Neural cell (in vitro differentiated cells): Measurements from ENCODE around the gene FAM124A. TPM values are rescaled to one million over a fixed set of nuclear protein-coding genes. Genes with fewer than 3 reads are reported as not detected.

Source experiments
- H2AFZ ChIP-seq: fragments of 200-600, 300-800 bp; sonication (generic), shearing (Covaris generic); 2 replicates; pipeline ENCODE4 v1.6.0; 2014; ENCODE audit warnings: low read depth, mild to moderate bottlenecking, antibody characterized with exemption, low read length, moderate library complexity
- H3F3A ChIP-seq: fragments of 200-600 bp; shearing (Covaris generic); 2 replicates; pipeline ENCODE4 v1.6.1; 2016; ENCODE audit warnings: mild to moderate bottlenecking, moderate library complexity, mixed read lengths, antibody characterized with exemption, low read length; ENCODE audit not compliant: insufficient read depth, poor library complexity, severe bottlenecking
- H3K27ac ChIP-seq: fragments of 200-600, 300-800 bp; sonication (generic), shearing (Covaris generic); 2 replicates; pipeline ENCODE4 v1.5.1; 2014; ENCODE audit warnings: mild to moderate bottlenecking, low read length, moderate library complexity
- H3K27me3 ChIP-seq: fragments of 300-800, 200-600 bp; sonication (generic), shearing (Covaris generic); 2 replicates; pipeline ENCODE4 v1.6.0; 2014; ENCODE audit warnings: mild to moderate bottlenecking, low read depth, low read length, moderate library complexity; ENCODE audit not compliant: insufficient read depth
- H3K36me3 ChIP-seq: fragments of 300-800, 200-600 bp; sonication (generic), shearing (Covaris generic); 2 replicates; pipeline ENCODE4 v1.5.1; 2014; ENCODE audit warnings: mild to moderate bottlenecking, antibody characterized with exemption, low read length, moderate library complexity; ENCODE audit not compliant: insufficient read depth
- H3K4me2 ChIP-seq: fragments of 300-800, 200-600 bp; sonication (generic), shearing (Covaris generic); 2 replicates; pipeline ENCODE4 v1.6.0; 2014; ENCODE audit warnings: mild to moderate bottlenecking, low read length
- H3K4me3 ChIP-seq: fragments of 300-800, 200-600 bp; sonication (generic), shearing (Covaris generic); 2 replicates; pipeline ENCODE4 v1.5.1; 2014; ENCODE audit warnings: mild to moderate bottlenecking, low read length, moderate library complexity
- H3K79me2 ChIP-seq: fragments of 200-600 bp; shearing (Covaris generic); replicated peaks from 2 replicates; pipeline ENCODE4 v1.6.0; 2014; ENCODE audit warnings: mild to moderate bottlenecking, low read length, moderate library complexity; ENCODE audit not compliant: insufficient read depth
- H3K9ac ChIP-seq: fragments of 300-800, 200-600 bp; sonication (generic), shearing (Covaris generic); 2 replicates; pipeline ENCODE4 v1.6.1; 2016; ENCODE audit warnings: mild to moderate bottlenecking, low read length, mixed read lengths
- H3K9me2 ChIP-seq: fragments of 200-600 bp; shearing (Covaris generic); 2 replicates; pipeline ENCODE4 v1.6.1; 2016; ENCODE audit warnings: mild to moderate bottlenecking, low read length, mixed read lengths; ENCODE audit not compliant: insufficient read depth
- H3K9me3 ChIP-seq: fragments of 200-600, 300-800 bp; sonication (generic), shearing (Covaris generic); 2 replicates; pipeline ENCODE4 v1.6.1; 2016; ENCODE audit warnings: mild to moderate bottlenecking, mixed run types, low read length, moderate library complexity, mixed read lengths
- H4K20me1 ChIP-seq: fragments of 200-600 bp; shearing (Covaris generic); 2 replicates; pipeline ENCODE4 v1.6.1; 2016; ENCODE audit warnings: mild to moderate bottlenecking, mixed run types; ENCODE audit not compliant: insufficient read depth
- CTCF ChIP-seq: fragments of 450-650 bp; IDR thresholded peaks from 2 replicates; pipeline ENCODE4 v1.5.1; 2014; ENCODE audit warnings: antibody characterized with exemption, mild to moderate bottlenecking, moderate library complexity; ENCODE audit not compliant: poor library complexity, severe bottlenecking
- EP300 ChIP-seq: fragments of 450-650 bp; conservative IDR thresholded peaks from 2 replicates; pipeline ENCODE4 v1.6.1; 2014; ENCODE audit warnings: antibody characterized with exemption, mild to moderate bottlenecking, moderate library complexity; ENCODE audit not compliant: poor library complexity, severe bottlenecking
- EZH2 ChIP-seq: fragments of 200-600, 300-800 bp; shearing (Covaris generic), sonication (generic); IDR thresholded peaks from 2 replicates; pipeline ENCODE4 v1.6.1; 2014; ENCODE audit warnings: antibody characterized with exemption, low read length, borderline replicate concordance, mild to moderate bottlenecking; ENCODE audit not compliant: insufficient read depth, poor library complexity, severe bottlenecking
- MXI1 ChIP-seq: fragments of 450-650 bp; conservative IDR thresholded peaks from 2 replicates; pipeline ENCODE4 v1.6.1; 2014; ENCODE audit warnings: antibody characterized with exemption, mild to moderate bottlenecking; ENCODE audit not compliant: poor library complexity, severe bottlenecking
- POLR2AphosphoS5 ChIP-seq: IDR thresholded peaks from 2 replicates; pipeline ENCODE4 v1.6.1; 2012
- RAD21 ChIP-seq: fragments of 450-650 bp; conservative IDR thresholded peaks from 2 replicates; pipeline ENCODE4 v1.6.1; 2014; ENCODE audit warnings: antibody characterized with exemption, mild to moderate bottlenecking, moderate library complexity
- SMC3 ChIP-seq: fragments of 450-650 bp; conservative IDR thresholded peaks from 2 replicates; pipeline ENCODE4 v1.6.1; 2014; ENCODE audit warnings: antibody characterized with exemption, mild to moderate bottlenecking, moderate library complexity; ENCODE audit not compliant: poor library complexity
- TAF1 ChIP-seq: IDR thresholded peaks from 2 replicates; pipeline ENCODE4 v1.6.1; 2012; ENCODE audit warnings: low read depth
- polyA plus RNA-seq: library from polyadenylated mRNA; depleted of rRNA; stranded (reverse); fragments of >200 nt; gene quantifications from 2 replicates; pipeline ENCODE4 v1.2.3, GENCODE V29; 2014
- TF ChIP-seq, protein P1 (sequence below): IDR thresholded peaks from 2 replicates; pipeline ENCODE4 v1.6.1; 2012; ENCODE audit warnings: borderline replicate concordance

FAM124A gene
- polyA plus RNA-seq, 1 donor from 2014 or later: 3.0 TPM

DNA sequence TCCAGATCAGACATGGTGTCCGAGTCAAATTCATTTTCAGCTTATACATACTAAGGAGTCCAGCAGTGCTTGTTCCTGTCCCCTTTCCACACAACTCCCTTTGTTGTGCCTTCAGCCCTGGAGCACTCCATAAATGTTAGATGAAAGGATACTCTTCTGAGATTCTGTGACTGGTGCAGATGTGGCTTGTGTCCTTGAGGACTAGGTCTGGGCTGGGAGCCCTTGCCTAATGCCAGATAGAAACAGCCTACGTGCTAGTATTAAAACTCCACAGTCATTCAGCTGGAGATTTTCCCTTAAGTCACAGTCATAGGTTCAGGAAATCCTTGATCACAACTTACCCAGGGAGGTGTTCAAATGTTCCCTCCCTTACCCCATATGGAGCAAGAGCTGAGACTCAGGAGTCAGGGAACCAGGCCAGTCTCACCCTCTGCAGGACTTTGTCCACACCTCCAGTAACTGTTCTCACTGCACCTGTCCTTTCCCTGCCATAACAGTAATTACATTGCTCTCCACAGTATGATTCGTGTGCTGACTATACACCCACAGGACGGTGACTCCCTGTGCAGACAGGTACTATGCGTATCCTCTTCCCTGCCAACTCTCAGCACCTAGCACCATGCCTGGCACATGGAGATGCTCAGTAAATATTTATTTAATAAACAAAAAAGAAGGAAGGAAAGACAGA is 101.8 kb downstream of the FAM124A start:
- Histone ChIP-seq H3F3A (no peaks in the 10 kb centered on the region), H3K9me3 (no peaks in the 10 kb centered on the region), H3K9me2 (no peaks in the 10 kb centered on the region), H3K36me3 (no peaks in the 10 kb centered on the region), H3K79me2 (no peaks in the 10 kb centered on the region), H4K20me1 (no peaks in the 10 kb centered on the region), H2AFZ (no peak overlapping the region), H3K9ac (no peak overlapping the region), H3K27ac (no peak overlapping the region), H3K27me3 (no peaks in the 10 kb centered on the region), H3K4me3 (no peak overlapping the region), H3K4me2 (no peak overlapping the region)
- TF ChIP-seq CTCF (no peak), POLR2AphosphoS5 (no peak), EP300 (no peak), SMC3 (no peak), TAF1 (no peak), EZH2 (no peak), RAD21 (no peak), MXI1 (no peak)
- TF ChIP-seq, protein P1, sequence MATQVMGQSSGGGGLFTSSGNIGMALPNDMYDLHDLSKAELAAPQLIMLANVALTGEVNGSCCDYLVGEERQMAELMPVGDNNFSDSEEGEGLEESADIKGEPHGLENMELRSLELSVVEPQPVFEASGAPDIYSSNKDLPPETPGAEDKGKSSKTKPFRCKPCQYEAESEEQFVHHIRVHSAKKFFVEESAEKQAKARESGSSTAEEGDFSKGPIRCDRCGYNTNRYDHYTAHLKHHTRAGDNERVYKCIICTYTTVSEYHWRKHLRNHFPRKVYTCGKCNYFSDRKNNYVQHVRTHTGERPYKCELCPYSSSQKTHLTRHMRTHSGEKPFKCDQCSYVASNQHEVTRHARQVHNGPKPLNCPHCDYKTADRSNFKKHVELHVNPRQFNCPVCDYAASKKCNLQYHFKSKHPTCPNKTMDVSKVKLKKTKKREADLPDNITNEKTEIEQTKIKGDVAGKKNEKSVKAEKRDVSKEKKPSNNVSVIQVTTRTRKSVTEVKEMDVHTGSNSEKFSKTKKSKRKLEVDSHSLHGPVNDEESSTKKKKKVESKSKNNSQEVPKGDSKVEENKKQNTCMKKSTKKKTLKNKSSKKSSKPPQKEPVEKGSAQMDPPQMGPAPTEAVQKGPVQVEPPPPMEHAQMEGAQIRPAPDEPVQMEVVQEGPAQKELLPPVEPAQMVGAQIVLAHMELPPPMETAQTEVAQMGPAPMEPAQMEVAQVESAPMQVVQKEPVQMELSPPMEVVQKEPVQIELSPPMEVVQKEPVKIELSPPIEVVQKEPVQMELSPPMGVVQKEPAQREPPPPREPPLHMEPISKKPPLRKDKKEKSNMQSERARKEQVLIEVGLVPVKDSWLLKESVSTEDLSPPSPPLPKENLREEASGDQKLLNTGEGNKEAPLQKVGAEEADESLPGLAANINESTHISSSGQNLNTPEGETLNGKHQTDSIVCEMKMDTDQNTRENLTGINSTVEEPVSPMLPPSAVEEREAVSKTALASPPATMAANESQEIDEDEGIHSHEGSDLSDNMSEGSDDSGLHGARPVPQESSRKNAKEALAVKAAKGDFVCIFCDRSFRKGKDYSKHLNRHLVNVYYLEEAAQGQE: no peak

DNA sequence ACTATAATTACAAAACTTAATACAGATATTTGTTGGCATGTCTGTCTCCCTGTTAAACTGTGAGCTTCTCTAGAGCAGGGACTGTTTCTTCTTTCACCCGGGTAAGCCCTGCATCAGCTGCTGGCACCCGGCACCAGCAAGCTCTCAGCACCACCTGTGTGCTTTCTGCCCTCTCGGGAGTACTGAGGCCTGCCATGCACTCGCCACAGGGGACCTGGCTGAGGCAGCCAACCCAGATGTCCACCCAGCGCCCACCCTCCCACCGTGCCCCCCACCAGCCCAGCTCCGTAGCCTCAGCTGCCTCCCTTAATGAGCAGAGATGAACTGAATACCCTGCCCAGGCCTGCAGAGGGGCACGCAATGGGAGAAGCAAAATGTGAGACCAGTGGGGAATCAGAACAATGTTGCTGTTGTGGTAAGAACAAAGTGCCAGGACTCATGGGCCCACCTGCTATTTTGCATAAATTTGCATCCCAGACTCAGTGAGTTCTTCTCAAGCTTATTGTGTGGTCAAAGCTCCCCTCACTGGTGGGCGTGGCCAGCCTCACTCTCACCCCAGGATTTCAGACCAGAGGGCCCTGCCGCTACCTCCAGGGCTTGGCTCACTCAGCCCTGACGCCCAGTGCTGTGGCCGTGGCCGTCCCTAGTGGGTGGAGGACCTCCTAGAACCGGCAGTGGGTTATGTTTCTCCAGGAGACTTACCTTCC is 102.7 kb downstream of the FAM124A start:
- Histone ChIP-seq H3K27ac (no peak overlapping the region), H3K4me3 (no peak overlapping the region), H4K20me1 (no peaks in the 10 kb centered on the region), H2AFZ (no peak overlapping the region), H3K4me2 (no peak overlapping the region), H3K9me2 (no peaks in the 10 kb centered on the region), H3K36me3 (no peaks in the 10 kb centered on the region), H3F3A (no peaks in the 10 kb centered on the region), H3K27me3 (no peaks in the 10 kb centered on the region), H3K9me3 (no peaks in the 10 kb centered on the region), H3K79me2 (no peaks in the 10 kb centered on the region), H3K9ac (no peak overlapping the region)
- TF ChIP-seq SMC3 (no peak), POLR2AphosphoS5 (no peak), RAD21 (no peak)
